Frontal cortex (tissue), 4 donors: ENCODE data around the gene KMT2A. TPM values are rescaled to one million over a fixed set of nuclear protein-coding genes. Genes with fewer than 3 reads are reported as not detected.
"Not testable (repeated sequence)": the region's sequence is repeated elsewhere in the genome, so short reads cannot be mapped to it uniquely, and the experiment has no call there.

ENCODE experiments used
- DNase-seq, 2 donors: peaks; one replicate each; pipeline ENCODE4 v3.0.0; 2012; ENCODE audit warnings: low spot score in 2 of 2
- FAIRE-seq: peaks from 2 replicates; lab custom pipeline; 2012; peaks lifted over from hg19 to GRCh38; lab: Jason Lieb, UNC
- total RNA-seq: library from RNA; depleted of rRNA; stranded (reverse); fragments of >200 nt; gene quantifications from one replicate; pipeline ENCODE4 v1.2.3, GENCODE V29; 2014
- donor health status: control.
- donor health status: control.
- donor health status: control.

The KMT2A gene
- total RNA-seq: 35.9 TPM

DNA sequence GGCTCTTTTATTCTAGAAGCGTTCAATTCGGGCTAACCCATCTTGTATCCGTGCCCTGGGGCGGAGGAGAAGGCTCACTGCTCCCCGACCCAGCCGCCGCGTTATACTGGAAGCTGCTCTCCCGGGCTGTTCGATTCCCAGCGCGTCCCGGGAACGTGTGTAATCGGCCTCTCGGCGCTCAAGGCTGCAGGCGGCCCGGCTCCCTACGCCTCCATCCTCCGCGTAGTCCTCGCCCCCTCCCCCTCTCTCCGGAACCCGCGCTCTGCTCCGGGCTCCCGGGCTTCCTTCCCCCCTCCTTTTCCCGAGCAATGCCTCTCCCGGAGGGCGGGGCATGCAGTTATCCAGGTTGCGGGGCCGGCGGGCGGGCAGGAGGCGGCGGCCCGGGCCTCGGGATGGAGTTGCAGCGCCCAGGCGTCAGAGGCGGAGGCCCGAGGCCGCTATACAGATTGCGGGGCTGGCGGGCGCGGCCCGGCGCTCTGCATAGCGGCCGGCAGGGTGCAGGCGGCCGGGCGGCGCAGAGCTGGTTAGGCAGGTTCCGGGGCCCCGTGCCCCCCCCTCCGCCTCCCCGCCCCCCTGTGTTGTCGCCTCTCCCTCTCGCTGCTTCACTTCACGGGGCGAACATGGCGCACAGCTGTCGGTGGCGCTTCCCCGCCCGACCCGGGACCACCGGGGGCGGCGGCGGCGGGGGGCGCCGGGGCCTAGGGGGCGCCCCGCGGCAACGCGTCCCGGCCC lies at the start of gene KMT2A:
TSS of gene KMT2A (plus strand) at position 600 of the 732 bp plus-strand sequence. CDS start at position 621, 21 bp downstream.
- peak; percentile 94 to 96 for DNase-seq
- FAIRE-seq: no peak

DNA sequence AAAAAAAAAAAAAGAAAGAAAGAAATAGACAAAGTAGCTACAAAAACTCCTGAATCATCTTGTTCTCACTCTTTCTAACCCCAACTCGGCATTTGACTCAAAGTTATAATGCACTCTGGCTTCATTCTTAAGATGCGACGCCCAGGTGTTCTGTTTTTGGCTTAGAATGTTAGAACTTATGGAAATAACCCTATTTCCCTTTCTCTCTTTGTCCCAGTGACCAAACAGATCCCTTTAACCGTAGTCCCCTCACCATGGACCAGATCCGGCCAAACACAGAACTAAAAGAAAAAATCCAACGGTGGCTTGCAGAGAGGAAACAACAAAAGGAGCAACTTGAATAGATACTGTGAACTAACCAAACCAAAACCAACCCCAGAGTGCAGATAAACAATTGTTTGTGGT lies 40.2 kb upstream of the KMT2A start:
- FAIRE-seq: no peak

DNA sequence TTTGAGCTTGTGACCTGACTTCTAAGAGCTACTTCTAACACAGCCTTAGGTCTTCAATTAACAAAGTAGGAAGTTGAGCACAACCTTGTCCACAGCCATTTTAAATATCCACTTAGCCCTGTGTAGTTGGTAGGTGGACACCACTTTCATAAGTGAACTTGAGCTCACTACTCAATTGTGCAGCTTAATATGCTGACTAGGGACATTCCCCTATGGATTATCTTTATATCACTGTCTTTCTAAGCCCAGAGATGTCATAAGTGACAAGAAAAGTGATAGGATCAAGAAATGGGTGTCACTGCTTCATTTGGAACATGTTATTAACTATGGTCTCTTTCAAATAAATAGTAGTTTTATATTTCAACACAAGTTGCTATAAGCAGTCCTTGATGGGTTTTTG lies 38.8 kb upstream of the KMT2A start:
- no peak for FAIRE-seq

More for the DNA sequence above, 40.2 kb upstream of the KMT2A start:
- DNase-seq: no peak

DNA sequence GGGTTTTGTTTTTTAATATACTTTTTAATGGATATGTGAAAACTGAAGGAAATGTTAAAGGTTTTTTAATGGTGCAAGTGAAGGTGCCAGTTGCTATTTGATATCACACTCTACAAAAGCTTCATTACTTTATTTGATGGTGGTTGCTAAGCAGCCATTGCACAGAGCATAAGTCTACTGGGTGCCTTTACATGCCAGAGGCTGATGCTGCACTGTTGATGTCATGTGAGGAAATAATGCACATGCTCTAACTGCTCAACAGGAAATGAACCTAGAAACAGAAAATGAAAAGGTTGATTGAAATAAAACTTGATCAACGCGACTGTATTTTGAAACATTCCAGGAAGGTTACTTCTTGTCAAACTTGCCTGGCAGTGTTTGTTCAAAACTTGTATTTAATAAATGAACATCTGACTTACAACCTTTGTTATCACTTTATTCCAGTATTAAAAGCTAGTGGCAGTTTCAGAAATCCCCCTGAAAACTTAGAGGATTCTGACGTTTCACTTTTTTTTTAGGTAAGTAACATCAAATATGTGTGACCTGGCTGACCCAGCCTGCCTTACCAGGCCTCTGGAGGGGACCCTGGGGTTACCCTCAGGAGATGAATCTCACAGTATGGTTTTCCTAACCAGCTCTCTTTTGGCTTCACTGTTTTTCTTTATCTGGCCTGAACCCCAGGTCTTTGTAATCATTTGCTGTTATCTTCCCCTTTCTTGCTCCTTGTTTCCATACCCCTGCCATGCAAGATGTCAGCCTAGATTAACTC lies 37.3 kb upstream of the KMT2A start:
- FAIRE-seq: no peak

More for the DNA sequence above, 38.8 kb upstream of the KMT2A start:
- no peak for DNase-seq

DNA sequence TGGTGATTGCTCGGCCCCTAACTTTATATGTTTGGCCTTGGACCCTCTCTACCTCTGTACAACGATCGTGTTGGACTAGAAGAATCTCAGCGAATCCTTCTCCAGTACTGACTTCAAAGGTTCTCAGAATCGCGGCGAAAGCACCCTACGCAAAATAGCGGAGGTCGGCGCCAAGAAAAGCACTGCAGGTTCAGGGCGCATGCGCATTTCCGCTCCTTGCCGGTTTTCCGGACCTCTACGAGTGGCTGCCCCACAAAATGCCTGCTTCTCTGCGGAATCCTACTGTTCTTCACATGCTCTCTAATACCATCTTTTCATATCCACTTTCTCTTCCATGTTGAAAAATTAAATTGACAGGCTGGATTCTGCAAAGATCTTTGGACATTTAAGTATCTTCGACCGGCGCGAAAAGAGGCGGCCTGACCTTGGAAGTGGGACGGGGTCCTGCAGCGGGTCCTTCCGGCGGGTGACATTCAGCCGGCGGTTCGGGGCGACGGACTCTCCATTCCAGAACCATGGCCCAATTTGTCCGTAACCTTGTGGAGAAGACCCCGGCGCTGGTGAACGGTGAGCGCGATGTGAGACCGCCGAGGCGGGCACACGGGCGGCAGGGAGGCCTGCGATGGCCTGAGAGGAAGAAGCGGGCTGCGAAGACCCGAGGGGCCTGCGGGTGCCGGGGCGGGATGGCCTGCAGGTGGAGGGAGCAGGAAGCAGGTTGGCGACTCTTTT lies 35.0 kb upstream of the KMT2A start, which contains the start of gene ATP5MG:
TSS of gene ATP5MG (plus strand) at position 456 of the 729 bp plus-strand sequence. CDS start at position 516, 60 bp downstream.
- FAIRE-seq (no peak), DNase-seq (peak; percentile 67 to 74)

More for the DNA sequence above, 37.3 kb upstream of the KMT2A start:
- no peak for DNase-seq

DNA sequence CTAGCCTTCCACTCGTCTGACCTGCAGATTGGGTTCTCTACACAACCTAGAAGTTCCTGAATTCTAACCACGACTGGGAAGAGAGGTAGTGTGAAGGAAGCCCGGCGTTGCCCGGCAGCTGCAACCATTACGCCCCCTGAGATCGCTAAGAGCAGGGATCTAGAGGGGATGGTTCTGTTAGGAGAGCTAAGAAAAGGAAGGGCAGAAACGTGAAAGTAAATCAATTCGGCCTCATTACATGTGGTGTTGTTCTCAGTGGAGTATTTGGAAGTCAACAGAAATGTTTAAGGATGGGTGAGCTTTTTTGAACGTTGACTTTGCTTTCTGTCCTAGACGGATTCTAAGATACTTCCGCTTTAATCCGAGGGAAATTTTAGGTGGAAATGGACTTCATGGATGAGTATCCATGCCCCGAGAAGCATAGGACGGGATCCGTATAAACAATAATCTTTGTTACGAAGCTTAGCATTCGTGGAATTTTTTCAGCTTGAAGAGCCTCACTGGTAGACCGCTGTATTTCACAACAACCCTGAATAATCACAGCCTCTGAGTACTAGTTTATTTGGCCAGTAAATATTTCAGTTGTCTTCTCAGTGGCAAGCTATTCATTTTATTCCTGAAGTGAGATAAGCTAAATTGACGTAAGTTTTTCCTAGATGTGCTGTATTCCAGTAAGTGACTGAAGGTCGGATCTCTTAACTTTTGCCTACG lies 34.3 kb upstream of the KMT2A start:
- no peak for FAIRE-seq
- DNase-seq: no peak

DNA sequence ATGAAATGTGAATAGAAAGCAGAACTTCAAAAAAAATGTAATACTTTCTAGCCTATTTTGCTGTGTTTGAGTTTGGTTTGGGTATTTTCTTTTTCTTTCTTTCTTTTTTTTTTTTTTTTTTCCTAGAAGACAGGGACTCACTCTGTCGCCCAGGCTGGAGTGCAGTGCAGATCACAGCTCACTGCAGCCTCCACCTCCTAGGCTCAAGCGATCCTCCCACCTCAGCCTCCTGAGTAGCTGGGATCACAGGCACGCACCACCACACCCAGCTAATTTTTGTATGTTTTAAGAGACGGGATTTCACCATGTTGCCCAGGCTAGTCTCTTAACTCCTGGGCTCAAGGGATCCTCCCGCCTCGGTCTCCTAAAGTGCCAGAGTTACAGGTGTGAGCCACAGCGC lies 33.7 kb upstream of the KMT2A start:
- DNase-seq, FAIRE-seq: not testable (repeated sequence)

DNA sequence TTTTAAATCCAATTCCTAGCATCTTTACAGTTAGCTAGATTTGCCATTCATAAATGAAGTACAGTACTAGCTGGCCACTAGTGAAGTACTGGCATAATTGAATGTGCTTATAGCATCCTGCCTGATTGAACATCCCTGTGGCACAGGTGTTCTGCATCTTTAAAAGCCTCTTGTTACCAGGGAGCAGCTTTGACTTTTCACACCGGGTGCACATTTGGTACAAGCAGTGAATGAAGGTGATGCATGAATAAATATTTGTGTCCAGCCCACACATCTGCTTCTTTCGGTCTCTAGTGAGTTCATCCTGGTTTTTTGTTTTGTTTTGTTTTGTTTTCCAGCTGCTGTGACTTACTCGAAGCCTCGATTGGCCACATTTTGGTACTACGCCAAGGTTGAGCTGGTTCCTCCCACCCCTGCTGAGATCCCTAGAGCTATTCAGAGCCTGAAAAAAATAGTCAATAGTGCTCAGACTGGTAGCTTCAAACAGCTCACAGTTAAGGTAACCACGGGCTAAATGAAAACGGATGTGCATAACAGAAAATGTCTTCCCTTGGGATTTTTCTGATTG lies 29.6 kb upstream of the KMT2A start:
- FAIRE-seq (no peak), DNase-seq (no peak)

DNA sequence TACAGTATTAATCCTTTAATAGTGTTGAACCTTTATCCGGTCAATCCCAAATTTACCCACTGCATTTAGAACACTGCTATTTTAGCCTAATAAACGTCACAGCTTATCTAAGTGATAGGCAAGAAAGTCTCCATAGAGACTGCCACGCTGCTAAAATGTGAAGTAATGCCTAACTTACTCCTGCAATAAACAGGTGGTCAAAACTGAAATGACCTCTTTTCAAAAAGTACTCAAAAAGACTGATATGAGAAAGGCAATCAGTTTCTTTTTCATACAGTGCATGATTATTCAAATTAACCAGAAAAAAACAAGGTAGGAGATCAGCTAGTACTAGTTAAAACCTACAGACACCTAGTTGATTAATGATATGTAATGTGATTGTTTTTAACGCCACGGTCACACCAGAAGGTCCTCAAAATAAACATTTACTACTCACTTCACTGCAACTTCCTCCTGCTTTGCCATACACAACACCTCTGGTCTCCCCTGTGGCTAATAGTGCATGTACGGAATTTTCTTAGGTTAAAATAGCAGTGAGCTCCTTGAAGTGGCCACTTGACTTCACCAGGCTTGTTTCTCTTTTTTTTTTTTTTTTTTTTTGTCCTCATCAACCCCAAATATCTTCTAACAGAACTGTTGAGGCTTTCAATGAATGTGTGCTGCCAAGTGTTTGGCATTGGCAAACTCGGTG lies 26.1 kb upstream of the KMT2A start:
- DNase-seq (no peak), FAIRE-seq (no peak)

DNA sequence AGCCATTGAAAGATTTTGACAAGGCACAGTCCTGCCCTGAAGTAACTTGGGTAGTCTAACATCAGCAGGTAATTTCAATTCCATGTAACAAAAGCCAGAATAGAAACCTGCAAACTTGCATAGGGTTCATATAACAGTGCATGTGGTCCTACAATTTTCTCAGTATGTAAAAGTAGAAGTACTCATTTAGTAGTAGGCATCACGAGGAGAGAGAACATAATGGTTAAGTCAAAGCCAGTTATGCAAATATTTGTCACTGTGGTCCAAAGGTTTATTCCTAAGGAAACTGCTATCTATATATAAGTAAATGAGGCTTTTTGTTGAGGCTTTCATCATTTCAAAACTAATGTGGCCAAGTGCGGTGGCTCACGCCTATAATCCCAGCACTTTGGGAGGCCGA lies 24.8 kb upstream of the KMT2A start:
- no peak for FAIRE-seq
- no peak for DNase-seq

DNA sequence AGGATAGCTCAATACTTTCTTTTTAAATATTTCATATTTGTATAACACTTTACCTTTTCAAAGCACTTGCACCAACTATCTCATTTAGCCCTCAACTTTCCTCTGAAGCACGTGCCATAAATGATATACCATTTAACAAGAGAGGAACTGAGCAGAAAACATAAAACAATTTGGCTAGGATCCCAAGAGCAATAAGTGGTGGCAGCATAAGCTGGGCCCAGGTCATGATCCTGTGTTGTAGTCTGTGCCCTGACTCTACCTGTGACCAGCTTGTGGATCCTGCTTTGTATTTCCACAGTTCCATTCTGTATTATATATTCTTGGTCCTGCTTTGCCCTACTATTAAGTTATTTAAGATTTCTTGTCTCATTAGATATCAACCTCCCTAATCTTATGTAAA lies 23.4 kb upstream of the KMT2A start:
- no peak for FAIRE-seq

DNA sequence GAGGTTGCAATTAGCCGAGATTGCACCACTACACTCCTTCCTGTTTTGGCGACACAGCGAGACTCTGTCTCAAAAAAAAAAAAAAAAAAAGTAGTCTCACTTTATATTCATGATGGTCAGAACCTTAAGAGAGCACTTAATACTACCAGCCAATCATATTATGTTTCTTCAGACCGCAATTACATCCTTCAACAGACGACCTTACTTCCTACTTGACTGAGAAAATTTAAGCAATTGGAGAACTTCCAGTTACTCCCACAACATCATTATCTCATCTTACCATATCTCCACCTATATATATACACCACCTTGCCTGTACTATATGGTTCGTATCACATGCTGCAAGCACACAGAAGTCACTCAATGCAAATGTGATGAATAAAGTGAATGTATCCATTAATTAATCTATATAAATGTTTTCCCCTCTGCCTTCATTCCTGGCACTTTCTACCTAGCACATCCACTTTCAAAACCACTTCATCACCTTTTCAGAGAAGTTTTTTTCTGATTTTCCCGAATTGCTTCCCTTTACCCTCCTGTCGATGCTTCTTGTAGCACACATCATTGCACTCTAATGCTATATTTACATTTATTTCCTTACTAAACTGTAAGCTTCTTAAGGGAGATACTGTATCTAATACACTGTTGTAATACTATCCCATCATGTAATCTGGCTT lies 21.1 kb upstream of the KMT2A start:
- FAIRE-seq (no peak), DNase-seq (no peak)

More for the DNA sequence above, 23.4 kb upstream of the KMT2A start:
- DNase-seq: no peak

DNA sequence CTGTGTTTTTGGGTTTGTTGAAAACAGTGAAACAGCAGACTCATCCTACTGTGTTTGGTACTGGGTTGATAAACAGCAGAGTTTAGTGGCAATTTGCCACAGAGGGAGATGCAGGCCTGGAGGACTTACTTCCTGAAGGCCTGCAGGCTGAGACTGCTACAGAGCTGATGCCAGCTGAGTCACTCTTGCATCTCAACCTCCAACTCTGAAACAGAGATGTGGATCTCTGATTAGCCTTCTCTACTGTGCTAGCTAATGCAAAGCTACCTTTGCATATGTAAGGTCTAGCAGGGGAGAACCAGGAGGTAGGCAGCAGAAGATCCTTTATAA lies 20.6 kb upstream of the KMT2A start:
- FAIRE-seq (no peak), DNase-seq (no peak)

DNA sequence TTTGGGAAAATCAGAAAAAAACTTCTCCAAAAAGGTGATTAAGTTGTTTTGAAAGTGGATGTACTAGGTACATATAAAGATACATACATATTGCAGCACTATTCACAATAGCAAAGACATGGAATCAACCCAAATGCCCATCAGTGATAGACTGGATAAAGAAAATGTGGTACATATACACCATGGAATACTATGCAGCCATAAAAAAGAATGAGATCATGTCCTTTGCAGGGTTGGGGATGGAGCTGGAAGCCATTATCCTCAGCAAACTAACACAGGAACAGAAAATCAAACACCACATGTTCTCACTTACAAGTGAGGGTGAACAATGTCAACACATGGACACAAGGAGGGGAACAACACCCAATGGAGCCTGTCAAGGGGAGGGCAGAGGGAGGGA lies 19.4 kb upstream of the KMT2A start:
- FAIRE-seq, DNase-seq: not testable (repeated sequence)

DNA sequence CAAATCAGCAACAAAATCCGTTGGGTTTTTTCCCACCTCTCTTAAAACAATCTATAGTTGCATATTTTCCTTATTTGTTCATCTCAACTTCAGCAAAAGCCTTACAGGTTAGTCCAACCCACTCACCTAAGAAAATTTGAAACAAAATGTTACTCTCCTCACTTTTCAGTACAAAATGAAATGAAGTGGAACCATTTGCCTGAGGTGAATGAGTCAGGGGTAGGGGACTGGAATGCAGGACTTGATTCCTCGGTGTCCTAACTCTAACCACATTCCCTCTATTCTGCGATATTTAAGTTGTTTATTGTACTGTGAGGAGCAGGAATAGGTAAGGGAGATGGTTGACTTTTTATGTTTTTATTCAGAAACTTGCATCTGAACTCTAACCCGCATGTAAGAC lies 18.5 kb upstream of the KMT2A start:
- FAIRE-seq (no peak), DNase-seq (no peak)

DNA sequence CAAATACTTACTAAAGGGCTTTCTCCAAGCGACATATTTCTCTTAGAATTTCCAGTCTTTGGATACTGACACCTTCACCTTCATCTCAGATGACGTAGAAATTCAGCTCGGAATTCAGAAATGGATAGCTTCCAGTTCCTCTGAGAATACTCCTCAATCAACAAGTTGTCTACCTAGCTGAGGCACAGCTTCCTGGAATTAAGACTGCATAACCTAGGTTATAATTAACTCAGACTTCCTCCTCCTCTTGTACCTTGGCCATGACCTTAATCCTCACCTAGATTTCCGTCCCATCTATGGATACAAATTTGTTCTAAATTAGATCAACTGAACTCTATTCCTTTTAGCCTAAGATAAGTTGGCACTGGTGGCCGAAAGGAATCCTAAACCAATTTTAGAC lies 17.5 kb upstream of the KMT2A start:
- DNase-seq (no peak), FAIRE-seq (no peak)

DNA sequence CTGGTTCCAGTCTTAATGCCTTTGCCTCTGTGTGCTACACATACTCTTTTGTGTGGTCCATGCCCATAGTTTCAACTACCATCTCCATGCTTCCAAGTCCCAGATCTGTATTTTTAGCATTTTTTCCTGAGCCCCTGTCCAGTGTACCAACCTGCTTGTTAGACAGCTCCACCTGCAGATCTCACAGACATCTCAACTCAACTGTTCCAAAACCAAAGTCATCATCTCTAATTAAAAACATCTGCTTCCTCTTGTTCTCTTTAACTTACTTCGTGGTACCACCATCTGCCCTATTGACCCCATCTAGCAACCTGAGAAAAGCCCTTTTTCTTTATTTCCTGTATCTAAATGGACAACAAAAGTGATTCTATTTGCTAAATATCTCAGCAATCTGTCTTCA lies 8.6 kb upstream of the KMT2A start:
- FAIRE-seq (no peak), DNase-seq (no peak)

DNA sequence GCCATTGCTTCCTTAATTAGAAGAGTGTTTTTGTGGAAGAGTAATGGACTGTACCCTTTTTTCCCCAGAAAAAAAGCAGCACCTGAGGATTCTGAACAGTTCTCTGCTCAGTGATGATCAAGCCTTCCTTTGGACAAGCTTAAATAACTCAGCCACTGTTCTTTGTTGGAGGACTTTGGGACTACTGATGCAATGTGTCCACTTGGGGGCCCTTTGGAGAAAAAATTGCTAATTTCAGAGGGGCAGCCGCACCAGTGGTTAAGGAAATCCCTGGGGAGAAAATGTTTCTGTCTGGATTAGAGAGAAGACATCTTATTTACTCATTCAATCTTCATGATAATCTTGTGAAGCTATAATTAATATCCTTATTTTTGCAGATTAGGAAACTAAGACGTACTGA lies 5.3 kb upstream of the KMT2A start:
- FAIRE-seq (no peak), DNase-seq (no peak)
